NCI-H2107 (cell line): ENCODE results near the gene CA12.

ENCODE experiments used
- DNase-seq: peaks from one replicate; lab custom pipeline; 2025; lab: John Stamatoyannopoulos, UW

Gene CA12

DNA sequence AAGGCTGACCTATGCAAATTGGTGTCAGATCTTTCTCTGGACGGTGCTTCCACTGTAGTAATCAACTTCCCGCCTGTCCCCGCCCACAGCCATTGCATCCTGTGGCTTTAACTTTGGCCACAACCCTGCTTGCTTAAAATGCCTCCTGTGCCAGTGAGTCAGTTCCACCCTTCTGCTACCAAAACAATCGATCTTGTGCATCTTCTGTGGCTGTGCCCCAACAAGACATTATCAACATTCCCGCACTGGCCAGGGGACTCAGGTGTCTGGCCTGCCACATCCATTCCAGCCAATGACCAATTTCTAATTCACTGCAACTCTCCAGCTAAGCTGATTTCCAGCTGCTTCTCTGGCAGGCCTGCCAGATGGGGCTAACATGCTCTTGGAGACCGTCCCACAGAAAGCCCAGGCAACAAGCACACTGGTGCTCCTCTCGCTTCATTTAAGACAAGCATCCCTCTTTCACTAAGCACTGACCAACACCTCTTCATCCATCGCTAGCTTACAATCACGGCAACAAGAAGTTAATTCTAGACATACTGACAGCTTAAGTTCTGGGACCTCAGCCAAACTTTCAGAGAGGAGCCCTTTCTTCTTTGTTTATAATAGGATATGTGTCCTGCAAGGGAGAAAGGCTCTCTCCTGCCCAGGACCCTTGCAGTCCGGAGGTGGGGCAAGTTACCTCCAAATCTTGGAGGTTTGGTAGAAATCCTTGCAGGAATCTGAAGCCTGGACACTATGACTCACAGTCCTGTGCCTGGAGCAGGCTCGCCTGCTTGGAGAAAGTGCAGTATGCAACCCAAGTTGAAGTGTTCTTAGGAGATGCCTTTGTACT, 6.7 kb downstream of the CA12 start:
- DNase-seq, result no peak

DNA sequence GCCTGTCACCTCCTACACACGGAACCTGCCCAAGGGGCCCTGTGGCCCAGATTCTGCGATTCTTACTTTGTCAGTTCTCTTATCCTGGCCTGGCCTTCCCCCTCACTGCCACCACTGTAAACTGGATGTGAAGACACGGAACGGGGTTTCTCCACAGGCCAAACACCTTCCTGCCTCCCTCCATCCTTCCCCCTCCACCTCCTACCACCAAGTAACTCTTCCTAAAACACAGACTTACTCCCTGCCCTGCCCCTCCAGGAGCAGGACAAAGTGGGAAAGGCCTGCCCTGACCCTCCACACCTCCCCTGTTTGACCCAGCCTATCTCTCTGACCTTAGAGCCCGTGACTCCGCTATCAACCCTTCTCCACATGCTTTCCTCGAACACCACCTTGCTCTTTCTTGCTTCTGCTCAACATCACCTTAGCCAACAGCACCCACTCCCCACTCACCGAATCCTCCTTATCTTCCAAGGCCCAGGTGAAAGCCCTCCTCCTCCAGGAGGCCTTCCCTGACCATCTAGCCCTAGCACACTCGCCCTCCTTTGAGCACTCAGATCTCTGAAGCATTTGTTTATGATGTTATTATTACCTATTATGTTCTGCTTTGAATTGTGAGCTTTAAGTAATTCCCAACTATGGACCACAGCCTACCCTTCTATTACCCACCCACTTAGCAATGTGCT, 7.6 kb downstream of the CA12 start:
- DNase-seq, result no peak

- DNase-seq, result no peak
Observed at GRCh38 chr15:63373330-63373729, 8.3 kb downstream of the CA12 start.

- no peak for DNase-seq
Observed at GRCh38 chr15:63372753-63373152, 8.9 kb downstream of the CA12 start.

GRCh38 chr15:63372018-63372705, 9.5 kb downstream of the CA12 start:
- DNase-seq, result no peak

DNA sequence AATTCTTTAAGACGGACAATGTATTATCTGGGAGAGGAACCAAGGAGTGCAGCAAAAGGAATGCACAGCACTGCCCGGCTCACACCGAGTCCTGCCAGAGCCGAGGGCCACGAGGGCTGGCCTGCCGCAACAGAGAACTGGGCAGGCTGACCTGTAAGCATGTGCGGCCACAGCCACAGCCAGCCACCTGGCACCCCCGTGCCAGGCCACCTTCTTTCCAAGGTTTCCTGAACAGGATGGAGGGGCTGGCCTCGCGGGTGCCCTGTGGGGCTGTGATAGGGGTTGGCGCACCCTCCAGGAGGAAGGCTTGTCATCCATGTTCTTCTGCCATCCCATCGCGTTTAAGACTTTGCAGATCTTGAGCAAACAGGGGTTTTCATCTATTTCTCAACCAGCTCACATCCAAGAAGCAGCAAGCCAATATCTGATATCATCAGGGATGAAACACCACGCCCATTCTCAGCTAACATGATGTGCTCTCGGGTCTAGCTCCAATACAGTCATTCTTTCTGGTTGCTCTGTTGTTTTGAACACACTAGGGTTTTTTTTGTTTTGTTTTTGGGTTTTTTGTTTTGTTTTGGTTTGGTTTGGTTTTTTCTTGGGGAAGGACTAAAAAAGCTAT, 10.2 kb downstream of the CA12 start:
- no peak for DNase-seq

DNA sequence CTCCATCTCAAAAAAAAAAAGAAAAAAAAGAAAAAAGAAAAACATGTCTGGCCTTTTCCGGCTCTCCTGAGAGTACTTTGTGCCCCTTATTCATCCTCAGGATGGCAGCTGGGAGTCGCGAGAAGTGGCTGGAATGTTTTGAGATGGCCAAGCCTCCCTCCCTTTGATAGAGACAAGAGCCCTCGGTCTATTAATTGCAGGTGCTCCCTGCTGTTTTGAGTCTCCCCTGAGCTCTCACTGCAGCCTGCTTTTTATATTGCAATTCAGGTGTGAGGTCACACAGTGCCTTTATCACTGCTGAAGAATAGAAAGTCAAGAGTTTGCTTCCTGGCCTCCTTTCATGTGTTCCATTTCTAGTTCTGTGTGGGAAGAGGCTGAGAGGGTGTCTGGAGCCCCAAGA, 10.9 kb downstream of the CA12 start:
- DNase-seq, result peak; percentile 34

DNA sequence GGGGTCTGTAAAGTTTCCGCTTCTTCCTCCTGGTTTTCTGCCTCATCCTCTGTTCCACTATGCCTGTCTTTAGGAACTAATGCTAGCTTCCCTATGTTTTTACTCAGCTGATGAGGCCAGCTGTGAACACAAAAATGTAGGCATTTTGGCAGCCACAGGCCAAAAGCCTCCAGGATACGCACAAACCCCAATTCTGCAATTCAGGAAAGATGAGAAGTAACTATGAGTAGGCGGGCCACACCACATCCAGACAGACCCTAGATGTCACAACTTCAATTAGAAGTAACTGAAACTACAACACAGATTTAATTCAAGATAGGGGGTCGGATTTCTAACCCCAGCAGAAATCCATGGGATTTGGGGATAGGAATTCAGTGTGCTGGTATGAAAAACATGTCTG, 11.9 kb downstream of the CA12 start:
- no peak for DNase-seq

DNA sequence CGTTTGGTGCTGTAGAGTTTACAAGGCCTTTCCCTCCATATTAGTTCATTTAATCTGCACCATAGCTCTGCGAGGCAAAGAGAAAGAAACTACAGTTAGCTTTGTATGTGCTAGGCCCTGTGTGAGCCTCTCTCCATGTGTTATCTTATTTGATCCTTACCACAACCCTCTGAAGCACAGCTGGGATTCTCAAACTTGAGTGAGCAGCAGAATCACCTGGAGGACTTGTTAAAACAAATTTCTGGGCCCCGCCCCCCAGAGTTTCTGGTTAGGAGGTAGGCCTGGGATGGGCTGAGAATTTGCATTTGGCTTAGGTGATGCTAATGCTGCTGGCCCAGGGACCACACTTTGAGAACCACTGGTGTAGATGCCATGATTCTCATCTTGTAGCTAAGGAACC, 12.3 kb downstream of the CA12 start:
- DNase-seq, result no peak

- no peak for DNase-seq
Observed at GRCh38 chr15:63368503-63368902, 13.1 kb downstream of the CA12 start.

DNA sequence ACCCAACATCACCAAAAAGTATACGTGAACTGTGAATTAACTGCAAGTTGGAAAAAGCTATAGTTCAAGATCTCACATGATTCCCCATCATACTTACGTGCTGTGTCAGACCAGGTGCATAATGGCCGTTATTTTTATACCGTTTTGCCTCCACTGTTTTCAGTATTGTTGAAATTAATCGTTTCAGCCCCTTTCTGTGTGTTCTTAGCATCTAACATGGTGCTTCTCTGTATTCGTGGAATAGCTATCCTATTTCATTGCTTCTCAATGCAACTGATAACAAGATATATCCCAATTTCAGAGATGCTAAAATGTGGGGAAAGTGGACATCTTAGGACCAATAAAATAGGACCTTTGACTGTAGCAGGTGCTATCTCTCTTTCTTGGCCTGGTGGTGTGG, 13.7 kb downstream of the CA12 start:
- no peak for DNase-seq

GRCh38 chr15:63367390-63367789, 14.3 kb downstream of the CA12 start:
- no peak for DNase-seq

- DNase-seq, result no peak
Observed at GRCh38 chr15:63366451-63366850, 15.2 kb downstream of the CA12 start.

DNA sequence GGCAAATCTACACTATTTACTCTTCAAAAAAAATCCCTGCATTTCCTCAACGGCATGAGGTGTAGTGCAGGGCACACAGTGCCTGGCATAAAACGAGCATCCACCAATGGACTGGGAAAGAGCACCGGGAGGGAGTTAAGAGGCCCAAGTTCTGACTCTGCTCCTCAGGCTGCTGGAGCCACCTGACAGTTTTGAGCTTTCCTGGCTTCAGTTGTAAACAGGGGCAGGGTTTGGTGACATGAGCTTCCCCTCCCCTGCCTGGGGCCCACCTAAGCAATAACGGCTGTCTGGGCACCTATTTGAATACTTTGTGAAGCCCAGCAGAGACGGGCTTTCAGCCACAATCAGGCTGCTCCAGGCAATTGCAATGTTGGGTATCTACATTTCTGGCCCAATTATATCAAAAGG, 16.4 kb downstream of the CA12 start:
- no peak for DNase-seq

- DNase-seq, result no peak
Observed at GRCh38 chr15:63364399-63365272, 17.0 kb downstream of the CA12 start.

- no peak for DNase-seq
Observed at GRCh38 chr15:63363292-63363691, 18.4 kb downstream of the CA12 start.

DNA sequence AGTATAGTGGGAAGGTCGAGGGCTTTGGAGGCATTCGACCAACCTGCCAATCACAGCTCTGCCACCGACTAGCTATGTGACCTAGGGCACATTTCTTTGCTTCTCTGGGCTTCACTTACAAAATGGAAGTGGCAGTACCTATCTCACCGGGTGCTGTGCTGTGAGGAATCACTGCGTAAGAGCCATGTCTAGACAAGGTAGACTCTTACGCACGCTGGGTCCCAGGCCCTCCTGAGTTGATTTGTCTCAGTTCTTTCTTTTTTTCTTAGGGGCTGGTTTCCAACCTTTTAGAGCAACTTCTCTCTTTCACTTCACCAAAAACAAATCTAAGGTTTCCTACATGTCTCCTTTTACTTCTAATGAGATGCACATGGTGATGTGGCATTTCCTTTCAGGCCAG, 18.8 kb downstream of the CA12 start:
- no peak for DNase-seq

GRCh38 chr15:63362196-63362595, 19.4 kb downstream of the CA12 start:
- no peak for DNase-seq

DNA sequence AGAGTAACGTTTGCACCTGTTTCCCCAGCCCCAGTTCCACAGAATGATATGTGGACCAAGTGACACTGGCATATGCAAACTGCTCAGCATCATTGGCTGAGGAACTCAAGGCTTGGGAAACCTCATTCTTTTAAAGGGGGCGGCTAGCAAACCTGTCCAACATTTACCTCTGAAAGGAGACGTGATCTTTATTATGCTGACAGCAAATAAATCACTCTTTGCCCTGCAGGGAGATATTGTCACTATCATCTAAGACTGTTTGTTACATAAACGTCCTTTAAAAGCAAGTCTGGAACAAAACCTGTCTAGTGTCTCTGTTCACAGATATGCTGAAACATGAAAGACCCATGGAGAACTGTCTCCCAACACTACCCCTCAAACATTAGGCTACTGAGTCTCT, 21.5 kb downstream of the CA12 start:
- DNase-seq, result no peak

GRCh38 chr15:63358241-63359029, 23.2 kb downstream of the CA12 start:
- DNase-seq, result no peak

GRCh38 chr15:63357731-63358130, 23.9 kb downstream of the CA12 start:
- no peak for DNase-seq
